GM19372 (cell line): ENCODE results near the gene SERP1.

Source experiments
- ATAC-seq: cut with Tn5 transposase; IDR thresholded peaks from one replicate; pipeline ENCODE4 v1.9.1; 2021; ENCODE audit warnings: mild to moderate bottlenecking, low read depth, moderate library complexity; ENCODE audit not compliant: unreplicated experiment

Gene SERP1

GRCh38 chr3:150494411-150494977 lies 51.8 kb downstream of the SERP1 start:
- no peak for ATAC-seq
